ENCODE measurements around the gene RIPK1. TPM values are rescaled to one million over a fixed set of nuclear protein-coding genes. Genes with fewer than 3 reads are reported as not detected.

The RIPK1 gene
- total and polyA plus RNA-seq, 9 of the 15 experiments (the other 6 are each of a cell fraction or from before 2014, with no cell fraction given): 3.8 to 24.9 (median 17.7) TPM

DNA sequence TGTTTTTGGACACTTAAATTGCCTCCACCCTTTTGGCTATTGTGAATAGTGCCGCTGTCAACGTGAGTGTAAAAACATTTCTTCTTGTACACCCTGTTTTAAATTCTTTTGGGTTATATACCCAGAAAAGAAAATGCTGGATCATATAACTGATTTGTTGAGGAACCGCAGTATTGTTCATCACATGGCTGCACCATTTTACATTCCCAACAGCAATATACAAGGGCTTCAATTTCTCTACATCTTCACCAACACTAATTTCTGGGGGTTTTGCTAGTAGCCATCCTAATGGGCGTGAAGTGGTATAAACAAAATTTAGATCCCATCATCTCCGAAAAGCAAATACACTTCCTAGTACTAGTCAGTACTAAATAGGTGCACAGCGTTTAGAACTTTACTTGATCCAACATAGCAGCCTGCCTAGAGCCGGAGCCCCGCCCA, 49.6 kb downstream of the RIPK1 start (continued):
- TF ChIP-seq ZC3H4 (CRISPR knock-in tag; IDR thresholded peaks at IDR 0.05; ENCODE audit: borderline replicate concordance) (no peak), FOS (IDR thresholded peaks at IDR 0.05; ENCODE audit: extremely low read depth, insufficient read length) (no peak), TSHZ1 (CRISPR knock-in tag; IDR thresholded peaks at IDR 0.05) (no peak), ZFX (CRISPR knock-in tag; IDR thresholded peaks at IDR 0.05) (no peak), ZNF232 (CRISPR knock-in tag; IDR thresholded peaks at IDR 0.05) (no peak), GTF3C2 (IDR thresholded peaks at IDR 0.05; ENCODE audit: borderline replicate concordance, extremely low read depth, insufficient read length) (no peak), GATAD2A (IDR thresholded peaks at IDR 0.05) (no peak), ZBTB17 (CRISPR knock-in tag; IDR thresholded peaks at IDR 0.05) (0 out of 2 replicates have a peak, but pooled peaks have one; percentile 13), SP1 (CRISPR knock-in tag; IDR thresholded peaks at IDR 0.05) (no peak), CC2D1A (IDR thresholded peaks at IDR 0.05) (no peak), MED1 (CRISPR knock-in tag; IDR thresholded peaks at IDR 0.05; ENCODE audit: borderline replicate concordance) (no peak), E2F5 (CRISPR knock-in tag; IDR thresholded peaks at IDR 0.05) (no peak), GABPA (tag; conservative IDR thresholded peaks at IDR 0.05; ENCODE audit: low read depth) (0 out of 2 replicates have a peak, but pooled peaks have one; percentile 16)
- TF ChIP-seq, protein P1, sequence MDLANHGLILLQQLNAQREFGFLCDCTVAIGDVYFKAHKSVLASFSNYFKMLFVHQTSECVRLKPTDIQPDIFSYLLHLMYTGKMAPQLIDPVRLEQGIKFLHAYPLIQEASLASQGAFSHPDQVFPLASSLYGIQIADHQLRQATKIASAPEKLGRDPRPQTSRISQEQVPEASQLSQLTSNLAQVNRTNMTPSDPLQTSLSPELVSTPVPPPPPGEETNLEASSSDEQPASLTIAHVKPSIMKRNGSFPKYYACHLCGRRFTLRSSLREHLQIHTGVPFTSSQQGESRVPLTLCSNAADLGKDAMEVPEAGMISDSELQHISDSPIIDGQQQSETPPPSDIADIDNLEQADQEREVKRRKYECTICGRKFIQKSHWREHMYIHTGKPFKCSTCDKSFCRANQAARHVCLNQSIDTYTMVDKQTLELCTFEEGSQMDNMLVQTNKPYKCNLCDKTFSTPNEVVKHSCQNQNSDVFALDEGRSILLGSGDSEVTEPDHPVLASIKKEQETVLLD (IDR thresholded peaks at IDR 0.05): no peak
